Measurements from ENCODE around the gene ZNF649.

DNA sequence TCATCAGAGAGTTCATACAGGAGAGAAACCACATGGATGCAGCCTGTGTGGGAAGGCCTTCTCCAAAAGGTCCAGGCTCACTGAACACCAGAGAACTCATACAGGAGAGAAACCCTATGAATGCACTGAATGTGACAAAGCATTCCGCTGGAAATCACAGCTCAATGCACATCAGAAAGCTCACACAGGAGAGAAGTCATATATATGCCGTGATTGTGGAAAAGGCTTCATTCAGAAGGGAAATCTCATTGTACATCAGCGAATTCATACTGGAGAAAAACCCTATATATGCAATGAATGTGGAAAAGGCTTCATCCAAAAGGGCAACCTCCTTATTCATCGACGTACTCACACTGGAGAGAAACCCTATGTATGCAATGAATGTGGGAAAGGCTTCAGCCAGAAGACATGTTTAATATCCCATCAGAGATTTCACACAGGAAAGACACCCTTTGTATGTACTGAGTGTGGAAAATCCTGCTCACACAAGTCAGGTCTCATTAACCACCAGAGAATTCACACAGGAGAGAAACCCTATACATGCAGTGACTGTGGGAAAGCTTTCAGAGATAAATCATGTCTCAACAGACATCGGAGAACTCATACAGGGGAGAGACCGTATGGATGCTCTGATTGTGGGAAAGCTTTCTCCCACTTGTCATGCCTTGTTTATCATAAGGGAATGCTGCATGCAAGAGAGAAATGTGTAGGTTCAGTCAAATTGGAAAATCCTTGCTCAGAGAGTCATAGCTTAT is 40.2 kb upstream of the ZNF649 start:
- TF ChIP-seq CTCF (IDR thresholded peaks at IDR 0.05), result no peak
- no peak for TF ChIP-seq POLR2A (IDR thresholded peaks at IDR 0.05)
- no peak for TF ChIP-seq EP300 (IDR thresholded peaks at IDR 0.05)
- no peak for TF ChIP-seq POLR2AphosphoS5 (IDR thresholded peaks at IDR 0.05)

Data from suprapubic skin (tissue), 4 donors.